ENCODE results near the gene SULT1C4. TPM values are rescaled to one million over a fixed set of nuclear protein-coding genes. Genes with fewer than 3 reads are reported as not detected.
"Not testable (repeated sequence)": the region's sequence is repeated elsewhere in the genome, so short reads cannot be mapped to it uniquely, and the experiment has no call there.

Gene SULT1C4
- total RNA-seq, 1 donor, result not detected

DNA sequence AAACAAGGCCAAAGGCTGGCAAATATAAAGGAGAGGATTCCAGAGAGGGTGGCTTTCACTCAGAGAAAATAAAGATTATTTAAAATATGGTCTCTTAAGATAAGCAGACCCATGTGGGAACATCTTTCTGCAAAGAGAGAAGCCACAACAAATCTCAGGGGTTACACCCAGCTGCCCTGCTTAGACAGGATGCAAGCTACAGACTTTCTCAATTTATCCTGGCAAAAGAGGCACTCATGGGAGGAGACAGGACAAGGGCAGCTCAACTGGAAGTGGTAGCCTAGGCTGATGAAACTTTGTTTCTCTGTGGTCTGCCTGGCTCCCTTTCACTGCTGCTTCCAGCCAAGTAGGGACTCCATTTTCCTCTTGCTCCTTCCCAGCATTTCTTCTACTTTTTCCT is 25.9 kb upstream of the SULT1C4 start:
- Histone ChIP-seq H3K9me3 (ENCODE audit: low read depth, low read length) (no peaks in the 10 kb centered on the region), H3K4me1 (ENCODE audit: insufficient read depth, low read length) (no peaks in the 10 kb centered on the region), H3K27ac (ENCODE audit: low read depth, low read length) (no peak overlapping the region), H3K36me3 (ENCODE audit: insufficient read depth, low read length) (no peaks in the 10 kb centered on the region), H3K4me3 (ENCODE audit: insufficient read depth, low read length) (no peak overlapping the region), H4K20me1 (ENCODE audit: insufficient read depth, low read length) (no peaks in the 10 kb centered on the region), H2AFZ (ENCODE audit: low read length) (peak overlapping the region; percentile 87), H3K4me2 (ENCODE audit: insufficient read depth, low read length) (no peak overlapping the region), H3K79me2 (ENCODE audit: insufficient read depth, low read length) (no peaks in the 10 kb centered on the region), H3K27me3 (ENCODE audit: insufficient read depth, low read length) (no peaks in the 10 kb centered on the region)
- TF ChIP-seq, protein P1, sequence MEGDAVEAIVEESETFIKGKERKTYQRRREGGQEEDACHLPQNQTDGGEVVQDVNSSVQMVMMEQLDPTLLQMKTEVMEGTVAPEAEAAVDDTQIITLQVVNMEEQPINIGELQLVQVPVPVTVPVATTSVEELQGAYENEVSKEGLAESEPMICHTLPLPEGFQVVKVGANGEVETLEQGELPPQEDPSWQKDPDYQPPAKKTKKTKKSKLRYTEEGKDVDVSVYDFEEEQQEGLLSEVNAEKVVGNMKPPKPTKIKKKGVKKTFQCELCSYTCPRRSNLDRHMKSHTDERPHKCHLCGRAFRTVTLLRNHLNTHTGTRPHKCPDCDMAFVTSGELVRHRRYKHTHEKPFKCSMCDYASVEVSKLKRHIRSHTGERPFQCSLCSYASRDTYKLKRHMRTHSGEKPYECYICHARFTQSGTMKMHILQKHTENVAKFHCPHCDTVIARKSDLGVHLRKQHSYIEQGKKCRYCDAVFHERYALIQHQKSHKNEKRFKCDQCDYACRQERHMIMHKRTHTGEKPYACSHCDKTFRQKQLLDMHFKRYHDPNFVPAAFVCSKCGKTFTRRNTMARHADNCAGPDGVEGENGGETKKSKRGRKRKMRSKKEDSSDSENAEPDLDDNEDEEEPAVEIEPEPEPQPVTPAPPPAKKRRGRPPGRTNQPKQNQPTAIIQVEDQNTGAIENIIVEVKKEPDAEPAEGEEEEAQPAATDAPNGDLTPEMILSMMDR (IDR thresholded peaks at IDR 0.05; ENCODE audit: extremely low read depth, low read depth, low read length), result no peak
- DNase-seq (ENCODE audit: insufficient read length, low spot score, missing footprints), result no peak

- H3K9me3 ChIP-seq (ENCODE audit: low read depth, low read length), result no peaks in the 10 kb centered on the region
- no peak for DNase-seq (ENCODE audit: insufficient read length, low spot score, missing footprints)
- no peaks in the 10 kb centered on the region for H4K20me1 ChIP-seq (ENCODE audit: insufficient read depth, low read length)
- H3K27me3 ChIP-seq (ENCODE audit: insufficient read depth, low read length), result no peaks in the 10 kb centered on the region
- H3K4me2 ChIP-seq (ENCODE audit: insufficient read depth, low read length), result no peak overlapping the region
- H3K4me3 ChIP-seq (ENCODE audit: insufficient read depth, low read length), result no peak overlapping the region
- H3K27ac ChIP-seq (ENCODE audit: low read depth, low read length), result no peak overlapping the region
- no peaks in the 10 kb centered on the region for H3K79me2 ChIP-seq (ENCODE audit: insufficient read depth, low read length)
- H3K4me1 ChIP-seq (ENCODE audit: insufficient read depth, low read length), result no peaks in the 10 kb centered on the region
- no peaks in the 10 kb centered on the region for H3K36me3 ChIP-seq (ENCODE audit: insufficient read depth, low read length)
- TF ChIP-seq, protein P1 (IDR thresholded peaks at IDR 0.05; ENCODE audit: extremely low read depth, low read depth, low read length), result no peak
- no peak overlapping the region for H2AFZ ChIP-seq (ENCODE audit: low read length)
Measured at GRCh38 chr2:108354136-108354535, 23.6 kb upstream of the SULT1C4 start.

DNA sequence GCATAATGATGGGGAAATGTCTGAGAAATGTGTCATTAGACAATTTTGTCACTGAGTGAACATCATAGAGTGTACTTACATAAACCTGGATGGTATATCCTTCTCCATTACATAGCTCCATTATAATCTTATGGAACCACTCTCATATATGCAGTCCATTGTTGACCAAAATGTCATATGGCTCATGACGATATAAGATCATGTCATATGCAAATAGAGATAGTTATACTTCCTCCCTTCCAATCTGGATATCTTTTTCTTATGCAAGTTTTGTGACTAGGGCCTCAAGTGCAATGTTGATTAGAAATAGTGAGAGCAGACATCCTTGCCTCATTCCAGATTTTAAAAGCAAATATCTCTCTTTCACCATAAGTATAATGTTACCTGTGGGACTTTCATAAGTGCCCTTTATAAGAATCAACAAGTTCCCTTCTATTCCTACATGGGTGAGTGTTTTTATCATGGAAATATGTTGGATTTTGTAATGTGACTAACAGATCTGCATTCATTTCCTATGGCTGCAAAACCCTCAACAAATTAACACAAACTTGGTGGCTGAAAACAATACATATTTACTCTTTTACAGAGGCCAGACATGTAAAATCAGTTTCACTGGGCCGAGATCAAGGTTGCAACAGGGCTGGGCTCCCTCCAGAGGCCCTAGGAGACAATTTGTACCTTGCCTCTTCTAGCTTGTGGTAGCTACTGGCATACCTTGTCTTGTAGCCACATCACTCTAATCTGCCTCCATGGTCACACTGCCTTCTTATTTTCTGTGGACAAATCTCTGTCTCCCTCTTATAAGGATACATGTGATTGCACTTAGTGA is 21.6 kb upstream of the SULT1C4 start:
- no peaks in the 10 kb centered on the region for H3K27me3 ChIP-seq (ENCODE audit: insufficient read depth, low read length)
- H3K36me3 ChIP-seq (ENCODE audit: insufficient read depth, low read length), result no peaks in the 10 kb centered on the region
- H4K20me1 ChIP-seq (ENCODE audit: insufficient read depth, low read length), result no peaks in the 10 kb centered on the region
- TF ChIP-seq, protein P1 (IDR thresholded peaks at IDR 0.05; ENCODE audit: extremely low read depth, low read depth, low read length), result no peak
- H3K79me2 ChIP-seq (ENCODE audit: insufficient read depth, low read length), result no peaks in the 10 kb centered on the region
- no peak for DNase-seq (ENCODE audit: insufficient read length, low spot score, missing footprints)
- no peak overlapping the region for H2AFZ ChIP-seq (ENCODE audit: low read length)
- no peak overlapping the region for H3K4me3 ChIP-seq (ENCODE audit: insufficient read depth, low read length)
- no peaks in the 10 kb centered on the region for H3K4me1 ChIP-seq (ENCODE audit: insufficient read depth, low read length)
- H3K4me2 ChIP-seq (ENCODE audit: insufficient read depth, low read length), result no peak overlapping the region
- H3K27ac ChIP-seq (ENCODE audit: low read depth, low read length), result no peak overlapping the region
- no peaks in the 10 kb centered on the region for H3K9me3 ChIP-seq (ENCODE audit: low read depth, low read length)

- H4K20me1 ChIP-seq (ENCODE audit: insufficient read depth, low read length); H2AFZ ChIP-seq (ENCODE audit: low read length); H3K4me3 ChIP-seq (ENCODE audit: insufficient read depth, low read length); H3K4me2 ChIP-seq (ENCODE audit: insufficient read depth, low read length); H3K9me3 ChIP-seq (ENCODE audit: low read depth, low read length); H3K79me2 ChIP-seq (ENCODE audit: insufficient read depth, low read length); H3K36me3 ChIP-seq (ENCODE audit: insufficient read depth, low read length); H3K27ac ChIP-seq (ENCODE audit: low read depth, low read length); DNase-seq (ENCODE audit: insufficient read length, low spot score, missing footprints); H3K4me1 ChIP-seq (ENCODE audit: insufficient read depth, low read length); H3K27me3 ChIP-seq (ENCODE audit: insufficient read depth, low read length): not testable (repeated sequence)
Measured at GRCh38 chr2:108359336-108359735, 18.4 kb upstream of the SULT1C4 start.

Measured in osteoblast (primary cell).